Ishikawa (cell line): ENCODE data around the gene ADISSP.

Experiments used
- CEBPB ChIP-seq: IDR thresholded peaks from 2 replicates; pipeline ENCODE4 v1.6.1; 2012
- CREB1 ChIP-seq: IDR thresholded peaks from 2 replicates; pipeline ENCODE4 v1.6.1; 2012; ENCODE audit warnings: low read depth
- EGR1 ChIP-seq: IDR thresholded peaks from 2 replicates; pipeline ENCODE4 v1.6.1; 2012
- EP300 ChIP-seq: IDR thresholded peaks from 2 replicates; pipeline ENCODE4 v1.6.1; 2012; ENCODE audit warnings: borderline replicate concordance
- FOXM1 ChIP-seq: IDR thresholded peaks from 2 replicates; pipeline ENCODE4 v1.6.1; 2012; ENCODE audit warnings: low read depth, borderline replicate concordance
- NFIC ChIP-seq: IDR thresholded peaks from 2 replicates; pipeline ENCODE4 v1.6.1; 2012
- RAD21 ChIP-seq: IDR thresholded peaks from 2 replicates; pipeline ENCODE4 v1.6.1; 2012; ENCODE audit warnings: low read depth
- TAF1 ChIP-seq: IDR thresholded peaks from 2 replicates; pipeline ENCODE4 v1.6.1; 2012; ENCODE audit warnings: low read depth, mild to moderate bottlenecking
- TCF12 ChIP-seq: IDR thresholded peaks from 2 replicates; pipeline ENCODE4 v1.6.1; 2012; ENCODE audit warnings: low read depth
- TEAD4 ChIP-seq: IDR thresholded peaks from 2 replicates; pipeline ENCODE4 v1.6.1; 2012
- YY1 ChIP-seq: IDR thresholded peaks from 2 replicates; pipeline ENCODE4 v1.6.1; 2012; ENCODE audit warnings: low read depth
- ZBTB7A ChIP-seq: IDR thresholded peaks from 2 replicates; pipeline ENCODE4 v1.6.1; 2012; ENCODE audit warnings: low read depth
- TF ChIP-seq, protein P1 (sequence below): IDR thresholded peaks from 2 replicates; pipeline ENCODE4 v1.6.1; 2012; ENCODE audit warnings: low read depth, mild to moderate bottlenecking
- TF ChIP-seq, protein P2 (sequence below): IDR thresholded peaks from 2 replicates; pipeline ENCODE4 v1.6.1; 2012
- TF ChIP-seq, protein P3 (sequence below): IDR thresholded peaks from 2 replicates; pipeline ENCODE4 v1.6.1; 2012

Gene ADISSP

DNA sequence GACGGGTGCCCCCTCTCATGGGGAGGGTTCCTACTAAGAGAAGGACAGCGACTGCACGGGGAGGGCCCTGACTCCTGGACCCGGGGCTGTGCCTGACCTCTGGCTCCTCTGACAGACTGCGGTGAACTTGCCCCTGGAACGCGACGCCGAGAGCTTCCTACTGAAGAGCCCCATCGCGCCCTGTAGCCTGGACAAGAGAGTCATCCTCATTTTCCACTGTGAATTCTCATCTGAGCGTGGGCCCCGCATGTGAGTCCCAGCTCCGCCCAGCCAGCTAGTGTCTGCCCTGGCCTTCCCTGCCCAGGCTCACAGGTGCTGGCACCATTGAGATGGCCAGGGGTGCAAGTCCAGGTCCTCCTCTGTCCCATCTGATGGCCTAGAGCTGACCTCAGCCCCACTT is 35.7 kb upstream of the ADISSP start:
- TF ChIP-seq RAD21 (no peak), TCF12 (no peak), TAF1 (no peak), YY1 (no peak), NFIC (no peak), TEAD4 (no peak), CEBPB (no peak), FOXM1 (no peak), ZBTB7A (no peak), CREB1 (no peak), EP300 (no peak), EGR1 (no peak)
- TF ChIP-seq, protein P1, sequence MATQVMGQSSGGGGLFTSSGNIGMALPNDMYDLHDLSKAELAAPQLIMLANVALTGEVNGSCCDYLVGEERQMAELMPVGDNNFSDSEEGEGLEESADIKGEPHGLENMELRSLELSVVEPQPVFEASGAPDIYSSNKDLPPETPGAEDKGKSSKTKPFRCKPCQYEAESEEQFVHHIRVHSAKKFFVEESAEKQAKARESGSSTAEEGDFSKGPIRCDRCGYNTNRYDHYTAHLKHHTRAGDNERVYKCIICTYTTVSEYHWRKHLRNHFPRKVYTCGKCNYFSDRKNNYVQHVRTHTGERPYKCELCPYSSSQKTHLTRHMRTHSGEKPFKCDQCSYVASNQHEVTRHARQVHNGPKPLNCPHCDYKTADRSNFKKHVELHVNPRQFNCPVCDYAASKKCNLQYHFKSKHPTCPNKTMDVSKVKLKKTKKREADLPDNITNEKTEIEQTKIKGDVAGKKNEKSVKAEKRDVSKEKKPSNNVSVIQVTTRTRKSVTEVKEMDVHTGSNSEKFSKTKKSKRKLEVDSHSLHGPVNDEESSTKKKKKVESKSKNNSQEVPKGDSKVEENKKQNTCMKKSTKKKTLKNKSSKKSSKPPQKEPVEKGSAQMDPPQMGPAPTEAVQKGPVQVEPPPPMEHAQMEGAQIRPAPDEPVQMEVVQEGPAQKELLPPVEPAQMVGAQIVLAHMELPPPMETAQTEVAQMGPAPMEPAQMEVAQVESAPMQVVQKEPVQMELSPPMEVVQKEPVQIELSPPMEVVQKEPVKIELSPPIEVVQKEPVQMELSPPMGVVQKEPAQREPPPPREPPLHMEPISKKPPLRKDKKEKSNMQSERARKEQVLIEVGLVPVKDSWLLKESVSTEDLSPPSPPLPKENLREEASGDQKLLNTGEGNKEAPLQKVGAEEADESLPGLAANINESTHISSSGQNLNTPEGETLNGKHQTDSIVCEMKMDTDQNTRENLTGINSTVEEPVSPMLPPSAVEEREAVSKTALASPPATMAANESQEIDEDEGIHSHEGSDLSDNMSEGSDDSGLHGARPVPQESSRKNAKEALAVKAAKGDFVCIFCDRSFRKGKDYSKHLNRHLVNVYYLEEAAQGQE, result no peak
- TF ChIP-seq, protein P2, sequence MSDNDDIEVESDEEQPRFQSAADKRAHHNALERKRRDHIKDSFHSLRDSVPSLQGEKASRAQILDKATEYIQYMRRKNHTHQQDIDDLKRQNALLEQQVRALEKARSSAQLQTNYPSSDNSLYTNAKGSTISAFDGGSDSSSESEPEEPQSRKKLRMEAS, result no peak
- TF ChIP-seq, protein P3, sequence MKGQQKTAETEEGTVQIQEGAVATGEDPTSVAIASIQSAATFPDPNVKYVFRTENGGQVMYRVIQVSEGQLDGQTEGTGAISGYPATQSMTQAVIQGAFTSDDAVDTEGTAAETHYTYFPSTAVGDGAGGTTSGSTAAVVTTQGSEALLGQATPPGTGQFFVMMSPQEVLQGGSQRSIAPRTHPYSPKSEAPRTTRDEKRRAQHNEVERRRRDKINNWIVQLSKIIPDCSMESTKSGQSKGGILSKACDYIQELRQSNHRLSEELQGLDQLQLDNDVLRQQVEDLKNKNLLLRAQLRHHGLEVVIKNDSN, result no peak

DNA sequence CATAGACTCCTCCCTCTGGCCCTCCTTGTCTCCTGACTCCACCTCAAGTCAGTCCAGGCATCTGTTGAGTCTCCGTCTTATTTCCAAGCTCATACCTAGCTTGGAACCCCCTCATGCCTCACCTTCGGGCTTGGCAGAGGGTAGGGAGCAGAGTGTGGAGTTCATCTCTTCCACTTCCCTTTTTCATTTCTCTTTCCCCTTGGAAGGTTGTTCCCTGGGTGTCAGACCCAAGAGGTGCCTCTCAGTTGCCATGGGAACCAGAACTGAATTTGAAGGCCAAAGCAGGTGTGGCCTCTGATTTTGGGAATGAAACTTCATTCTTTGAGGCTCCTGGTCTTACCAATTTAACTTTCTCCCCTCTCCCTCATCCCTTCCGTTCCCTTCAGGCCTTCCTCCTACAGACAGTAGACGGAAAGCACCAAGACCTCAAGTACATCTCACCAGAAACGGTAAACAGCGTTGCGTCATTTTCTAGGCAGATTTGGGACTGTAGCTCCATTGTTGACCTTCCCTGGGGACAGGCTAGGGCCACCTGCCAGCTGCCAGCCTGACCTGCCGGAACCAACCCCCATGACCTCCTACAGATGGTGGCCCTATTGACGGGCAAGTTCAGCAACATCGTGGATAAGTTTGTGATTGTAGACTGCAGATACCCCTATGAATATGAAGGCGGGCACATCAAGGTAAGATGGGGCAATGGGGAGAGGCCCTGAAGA is 35.1 kb upstream of the ADISSP start:
- TF ChIP-seq TEAD4 (no peak), TCF12 (no peak), EP300 (no peak), FOXM1 (no peak), EGR1 (no peak)
- TF ChIP-seq, protein P1, result no peak

DNA sequence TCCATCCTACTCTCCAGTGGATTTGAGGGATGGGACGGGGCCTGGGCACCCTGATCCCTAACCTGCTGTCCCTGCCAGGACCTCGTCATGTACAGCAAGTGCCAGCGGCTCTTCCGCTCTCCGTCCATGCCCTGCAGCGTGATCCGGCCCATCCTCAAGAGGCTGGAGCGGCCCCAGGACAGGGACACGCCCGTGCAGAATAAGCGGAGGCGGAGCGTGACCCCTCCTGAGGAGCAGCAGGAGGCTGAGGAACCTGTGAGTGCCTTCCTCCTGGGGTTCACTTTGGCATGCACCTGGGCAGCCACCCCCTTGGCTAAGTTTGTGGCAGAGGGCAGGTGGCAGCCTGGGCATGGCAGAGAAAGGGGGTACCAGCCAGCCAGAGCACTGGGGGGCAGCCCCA is 34.3 kb upstream of the ADISSP start:
- TF ChIP-seq TEAD4 (no peak), ZBTB7A (no peak), TCF12 (no peak), TAF1 (no peak), EGR1 (no peak), CEBPB (no peak), YY1 (no peak), FOXM1 (no peak), NFIC (no peak), RAD21 (no peak), EP300 (no peak)
- TF ChIP-seq, protein P2, result no peak

DNA sequence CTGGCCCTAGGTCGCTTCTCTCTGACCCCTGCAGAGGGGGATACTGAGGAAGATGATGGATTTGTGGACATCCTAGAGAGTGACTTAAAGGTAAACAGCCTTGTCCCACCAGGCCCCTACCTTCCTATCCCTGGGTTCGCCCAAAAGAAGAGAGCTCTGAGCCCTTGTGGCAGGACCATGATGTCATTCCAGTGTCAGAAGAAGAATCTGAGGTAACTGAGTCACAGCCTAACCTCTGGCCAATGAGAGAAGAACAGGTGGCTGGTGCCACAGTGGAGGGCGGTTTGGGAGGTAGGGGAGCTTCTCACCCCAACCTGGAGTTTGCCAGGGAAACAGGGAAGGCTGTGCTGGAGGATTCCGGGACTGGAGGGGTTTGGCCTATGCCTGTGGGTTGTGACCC is 33.7 kb upstream of the ADISSP start:
- no peak for TF ChIP-seq YY1

DNA sequence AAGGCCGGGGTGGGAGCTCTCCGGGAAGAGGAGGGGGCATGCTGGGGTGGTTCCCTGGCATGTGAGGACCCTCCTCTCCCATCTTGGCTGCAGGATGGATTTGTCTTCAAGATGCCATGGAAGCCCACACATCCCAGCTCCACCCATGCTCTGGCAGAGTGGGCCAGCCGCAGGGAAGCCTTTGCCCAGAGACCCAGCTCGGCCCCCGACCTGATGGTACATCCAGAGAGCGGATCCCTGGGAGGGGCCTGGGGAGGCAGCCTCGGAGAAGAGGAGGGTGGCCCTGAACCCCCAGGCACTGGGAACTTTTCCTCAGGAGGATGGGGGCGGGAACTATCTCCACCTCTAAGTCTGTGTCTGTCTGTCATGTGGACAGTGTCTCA is 33.3 kb upstream of the ADISSP start:
- TF ChIP-seq YY1 (no peak), CEBPB (no peak), FOXM1 (no peak)
- TF ChIP-seq, protein P2, result no peak

DNA sequence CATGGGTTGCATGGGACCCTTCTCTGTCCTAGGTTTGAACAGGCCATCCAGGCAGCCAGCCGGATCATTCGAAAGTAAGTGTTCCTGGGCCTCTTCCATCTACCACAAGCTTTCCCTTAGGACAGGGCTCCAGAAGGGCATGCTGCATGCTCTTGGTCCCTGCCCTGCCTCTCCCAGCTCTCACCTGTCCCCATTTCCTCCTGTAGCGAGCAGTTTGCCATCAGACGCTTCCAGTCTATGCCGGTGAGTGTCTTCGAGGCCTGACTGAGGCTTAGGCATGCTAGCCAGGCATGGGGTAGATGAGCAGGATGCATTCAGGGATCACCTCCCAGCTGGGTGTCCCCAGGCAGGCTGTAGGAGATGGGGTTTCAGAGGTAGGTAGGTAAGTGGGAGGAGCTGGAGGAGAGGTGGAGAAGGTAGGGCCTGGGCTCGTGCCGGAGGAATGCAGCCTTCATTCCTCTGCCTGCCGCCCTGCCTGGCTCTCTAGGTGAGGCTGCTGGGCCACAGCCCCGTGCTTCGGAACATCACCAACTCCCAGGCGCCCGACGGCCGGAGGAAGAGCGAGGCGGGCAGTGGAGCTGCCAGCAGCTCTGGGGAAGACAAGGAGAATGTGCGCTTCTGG is 32.8 kb upstream of the ADISSP start:
- TF ChIP-seq ZBTB7A (no peak), EP300 (no peak), CEBPB (no peak), NFIC (no peak), RAD21 (no peak)
- TF ChIP-seq, protein P3, result no peak
